ENCODE data around the gene DMC1. TPM values are rescaled to one million over a fixed set of nuclear protein-coding genes. Genes with fewer than 3 reads are reported as not detected.

The DMC1 gene
- total and polyA plus RNA-seq, 2 of the 4 experiments (the other 2 are of a cell fraction), result 0.18 to 0.38 TPM

- peaks cover 94% of the 10 kb centered on the region for H4K20me1 ChIP-seq (ENCODE audit: insufficient read depth, low read length)
- no peak overlapping the region for H2BK120ac ChIP-seq (ENCODE audit: low read depth, low read length)
- no peak overlapping the region for H3K56ac ChIP-seq (ENCODE audit: extremely low read depth, insufficient read depth, low read length)
- no peak overlapping the region for H2BK15ac ChIP-seq (ENCODE audit: low read depth, low read length)
- H3K4me3 ChIP-seq (ENCODE audit: insufficient read depth, low read depth, low read length), result no peak overlapping the region
- H2AK5ac ChIP-seq (ENCODE audit: low read depth, low read length), result no peak overlapping the region
- H3K27me3 ChIP-seq (ENCODE audit: control insufficient read depth, insufficient read depth, low read length), result no peaks in the 10 kb centered on the region
- H4K5ac ChIP-seq (ENCODE audit: low read depth, low read length), result no peak overlapping the region
- peaks cover 22% of the 10 kb centered on the region for H3K9me1 ChIP-seq (ENCODE audit: insufficient read depth, low read length)
- in situ Hi-C loops (cut with MboI; ENCODE audit: low sequenced_read_pairs), result no loop called here
- TF ChIP-seq RAD21 (IDR thresholded peaks at IDR 0.05; ENCODE audit: low read length), result no peak
- no peak for TF ChIP-seq SMC3 (IDR thresholded peaks at IDR 0.05; ENCODE audit: low read depth, low read length)
- no peak for TF ChIP-seq CHD1 (IDR thresholded peaks at IDR 0.05; ENCODE audit: low read depth, low read length)
- no peak for TF ChIP-seq MAZ (IDR thresholded peaks at IDR 0.05; ENCODE audit: borderline replicate concordance, low read depth, low read length)
- TF ChIP-seq USF2 (IDR thresholded peaks at IDR 0.05; ENCODE audit: low read depth, low read length), result no peak
- no peak for TF ChIP-seq MAFK (IDR thresholded peaks at IDR 0.05; ENCODE audit: low read depth, low read length)
- TF ChIP-seq RFX5 (IDR thresholded peaks at IDR 0.05; ENCODE audit: low read depth, low read length), result no peak
- TF ChIP-seq CTCF (conservative IDR thresholded peaks at IDR 0.05; ENCODE audit: low read depth, low read length), result no peak
- TF ChIP-seq RCOR1 (IDR thresholded peaks at IDR 0.05; ENCODE audit: insufficient replicate concordance, low read length), result no peak
- no peak for TF ChIP-seq CEBPB (IDR thresholded peaks at IDR 0.05; ENCODE audit: low read depth, low read length)
- no peak for TF ChIP-seq FOS (IDR thresholded peaks at IDR 0.05; ENCODE audit: low read depth, low read length)
- no peak for TF ChIP-seq NFE2L2 (IDR thresholded peaks at IDR 0.05; ENCODE audit: low read depth, low read length)
- TF ChIP-seq MXI1 (IDR thresholded peaks at IDR 0.05; ENCODE audit: borderline replicate concordance, low read depth, low read length), result no peak
- TF ChIP-seq POLR2A (IDR thresholded peaks at IDR 0.05; ENCODE audit: low read depth, low read length), result no peak
- no peak for TF ChIP-seq BHLHE40 (IDR thresholded peaks at IDR 0.05; ENCODE audit: low read depth, low read length)
- no peak for TF ChIP-seq ELK1 (IDR thresholded peaks at IDR 0.05; ENCODE audit: borderline replicate concordance, low read depth, low read length)
- H3K18ac ChIP-seq (ENCODE audit: low read depth, low read length), result no peak overlapping the region
- no peak overlapping the region for H3K23ac ChIP-seq (ENCODE audit: low read depth, low read length)
- ChIA-PET CTCF (no interaction called here), POLR2A (ENCODE audit: unreplicated experiment) (interaction anchor here (0.5 kb wide), 1 partner anchor 19 kb away, joined by 3 read pairs; no protein-coding TSS in a partner anchor)
- H3K36me3 ChIP-seq (ENCODE audit: control insufficient read depth, insufficient read depth, low read length), result peaks cover 70% of the 10 kb centered on the region
- peak overlapping the region; percentile 10; the same call in 1 of the 2 replicates for H3K27ac ChIP-seq (ENCODE audit: insufficient read depth, low read length)
- H3K9ac ChIP-seq (ENCODE audit: low read depth, low read length), result no peak overlapping the region
- peaks cover 23% of the 10 kb centered on the region for H3K4me1 ChIP-seq (ENCODE audit: control insufficient read depth, insufficient read depth, low read length)
- H4K91ac ChIP-seq (ENCODE audit: insufficient read depth, low read depth, low read length), result no peak overlapping the region
- peak overlapping the region; percentile 21 for H2BK5ac ChIP-seq (ENCODE audit: low read depth, low read length, poor library complexity, severe bottlenecking)
- DNase-seq (peak; percentile 50), ATAC-seq (ENCODE audit: low read depth) (peak; percentile 46)
- H2AK9ac ChIP-seq (replicated peaks; ENCODE audit: low read depth, low read length, poor library complexity), result no peak overlapping the region
- H3K9me3 ChIP-seq (ENCODE audit: control insufficient read depth, insufficient read depth, low read length), result no peaks in the 10 kb centered on the region
- intact Hi-C loops (cut with micrococcal nuclease), result no loop called here
- H2BK20ac ChIP-seq (ENCODE audit: low read depth, low read length), result no peak overlapping the region
- peaks cover 36 to 81% of the 10 kb centered on the region in 2 experiments for H3K79me1 ChIP-seq (ENCODE audit: low read depth in 1 of 2, low read length in 2 of 2)
- dilution Hi-C loops (cut with HindIII; ENCODE audit: low sequenced_read_pairs, unreplicated experiment), result no loop called here
- H3K4me2 ChIP-seq (ENCODE audit: low read depth, low read length), result no peak overlapping the region
- WGBS, 2 experiments (ENCODE audit: extremely low coverage in 2 of 2, insufficient read length in 1 of 2), result no CpG with 5 or more reads among the region's 5 CpGs
- H2AFZ ChIP-seq (replicated peaks; ENCODE audit: low read length, poor library complexity), result no peak overlapping the region
- H3K4ac ChIP-seq (ENCODE audit: low read depth, low read length), result no peak overlapping the region
- BruUV-seq (replicated peaks), result no TSS peak
- H3K14ac ChIP-seq (replicated peaks; ENCODE audit: low read depth, low read length), result no peak overlapping the region
- H4K8ac ChIP-seq (ENCODE audit: low read depth in 2 of 2, low read length in 2 of 2), result no peak overlapping the region
Observed at GRCh38 chr22:38491707-38492348, 78.2 kb downstream of the DMC1 start.
